ENCODE results near the gene RAB40B.

RAB40B gene

GRCh38 chr17:82653651-82654528, 44.6 kb downstream of the RAB40B start:
- Histone ChIP-seq H3K9me3 (ENCODE audit: low read length) (no peaks in the 10 kb centered on the region), H3K9ac (ENCODE audit: low read length) (no peak overlapping the region), H3K4me3 (ENCODE audit: low read depth in 1 of 2, low read length in 2 of 2) (no peak overlapping the region), H3K27me3 (ENCODE audit: control insufficient read depth in 1 of 2, insufficient read depth in 2 of 2, low read length in 2 of 2) (no peaks in the 10 kb centered on the region), H3K4me1 (ENCODE audit: insufficient read depth, low read length) (no peaks in the 10 kb centered on the region), H3K27ac (ENCODE audit: low read depth, low read length) (no peak overlapping the region), H3K36me3 (ENCODE audit: insufficient read depth, low read length) (peaks cover 4% of the 10 kb centered on the region)

GRCh38 chr17:82650723-82651122, 47.8 kb downstream of the RAB40B start:
- Histone ChIP-seq H3K9me3 (ENCODE audit: low read length) (no peaks in the 10 kb centered on the region), H3K36me3 (ENCODE audit: insufficient read depth, low read length) (no peaks in the 10 kb centered on the region), H3K9ac (ENCODE audit: low read length) (no peak overlapping the region), H3K27me3 (ENCODE audit: control insufficient read depth in 1 of 2, insufficient read depth in 2 of 2, low read length in 2 of 2) (no peaks in the 10 kb centered on the region), H3K4me1 (ENCODE audit: insufficient read depth, low read length) (peaks cover 7% of the 10 kb centered on the region), H3K4me3 (ENCODE audit: low read depth in 1 of 2, low read length in 2 of 2) (no peak overlapping the region), H3K27ac (ENCODE audit: low read depth, low read length) (no peak overlapping the region)

GRCh38 chr17:82649501-82650261, 48.8 kb downstream of the RAB40B start:
- Histone ChIP-seq H3K27me3 (ENCODE audit: control insufficient read depth in 1 of 2, insufficient read depth in 2 of 2, low read length in 2 of 2) (no peaks in the 10 kb centered on the region), H3K4me3 (ENCODE audit: low read depth in 1 of 2, low read length in 2 of 2) (no peak overlapping the region), H3K36me3 (ENCODE audit: insufficient read depth, low read length) (no peaks in the 10 kb centered on the region), H3K9me3 (ENCODE audit: low read length) (no peaks in the 10 kb centered on the region), H3K27ac (ENCODE audit: low read depth, low read length) (no peak overlapping the region), H3K4me1 (ENCODE audit: insufficient read depth, low read length) (peaks cover 7% of the 10 kb centered on the region), H3K9ac (ENCODE audit: low read length) (no peak overlapping the region)

GRCh38 chr17:82648742-82649331, 49.7 kb downstream of the RAB40B start:
- H3K9me3 ChIP-seq (ENCODE audit: low read length) = no peaks in the 10 kb centered on the region
- H3K4me3 ChIP-seq (ENCODE audit: low read depth in 1 of 2, low read length in 2 of 2) = peak overlapping the region in 1 of 2 donors; percentile 31
- H3K27ac ChIP-seq (ENCODE audit: low read depth, low read length) = peak overlapping the region; percentile 78
- H3K4me1 ChIP-seq (ENCODE audit: insufficient read depth, low read length) = peaks cover 7% of the 10 kb centered on the region
- no peak overlapping the region for H3K9ac ChIP-seq (ENCODE audit: low read length)
- no peaks in the 10 kb centered on the region for H3K27me3 ChIP-seq (ENCODE audit: control insufficient read depth in 1 of 2, insufficient read depth in 2 of 2, low read length in 2 of 2)
- peaks cover 7% of the 10 kb centered on the region for H3K36me3 ChIP-seq (ENCODE audit: insufficient read depth, low read length)

GRCh38 chr17:82648165-82648668, 50.3 kb downstream of the RAB40B start, which contains the start of gene WDR45B:
Gene WDR45B (minus strand): TSS chr17:82648444. CDS start chr17:82648340, 104 bp downstream.
- Histone ChIP-seq H3K27me3 (ENCODE audit: control insufficient read depth in 1 of 2, insufficient read depth in 2 of 2, low read length in 2 of 2) (no peaks in the 10 kb centered on the region), H3K9ac (ENCODE audit: low read length) (peak within 1 kb of the TSS; percentile 52), H3K36me3 (ENCODE audit: insufficient read depth, low read length) (peaks cover 13% of the 10 kb centered on the region), H3K4me3 (ENCODE audit: low read depth in 1 of 2, low read length in 2 of 2) (peak within 1 kb of the TSS; percentile 57 to 96), H3K9me3 (ENCODE audit: low read length) (no peaks in the 10 kb centered on the region), H3K27ac (ENCODE audit: low read depth, low read length) (peak within 1 kb of the TSS; percentile 96), H3K4me1 (ENCODE audit: insufficient read depth, low read length) (peaks cover 7% of the 10 kb centered on the region)

GRCh38 chr17:82647593-82648164, 50.8 kb downstream of the RAB40B start:
- peaks cover 14% of the 10 kb centered on the region for H3K36me3 ChIP-seq (ENCODE audit: insufficient read depth, low read length)
- H3K9me3 ChIP-seq (ENCODE audit: low read length) = no peaks in the 10 kb centered on the region
- no peaks in the 10 kb centered on the region for H3K27me3 ChIP-seq (ENCODE audit: control insufficient read depth in 1 of 2, insufficient read depth in 2 of 2, low read length in 2 of 2)
- H3K27ac ChIP-seq (ENCODE audit: low read depth, low read length) = peak overlapping the region; percentile 96
- H3K4me3 ChIP-seq (ENCODE audit: low read depth in 1 of 2, low read length in 2 of 2) = peak overlapping the region; percentile 57 to 96
- H3K4me1 ChIP-seq (ENCODE audit: insufficient read depth, low read length) = peaks cover 7% of the 10 kb centered on the region
- peak overlapping the region; percentile 52 for H3K9ac ChIP-seq (ENCODE audit: low read length)

- Histone ChIP-seq H3K9ac (ENCODE audit: low read length) (no peak overlapping the region), H3K4me3 (ENCODE audit: low read depth in 1 of 2, low read length in 2 of 2) (no peak overlapping the region), H3K27ac (ENCODE audit: low read depth, low read length) (no peak overlapping the region)
These were observed 53.0 kb downstream of the RAB40B start for GRCh38 chr17:82645516-82645915.

GRCh38 chr17:82644148-82644547, 54.4 kb downstream of the RAB40B start:
- Histone ChIP-seq H3K9me3 (ENCODE audit: low read length) (no peaks in the 10 kb centered on the region), H3K27ac (ENCODE audit: low read depth, low read length) (no peak overlapping the region), H3K9ac (ENCODE audit: low read length) (no peak overlapping the region), H3K4me1 (ENCODE audit: insufficient read depth, low read length) (peaks cover 7% of the 10 kb centered on the region), H3K27me3 (ENCODE audit: control insufficient read depth in 1 of 2, insufficient read depth in 2 of 2, low read length in 2 of 2) (no peaks in the 10 kb centered on the region), H3K36me3 (ENCODE audit: insufficient read depth, low read length) (peaks cover 39% of the 10 kb centered on the region), H3K4me3 (ENCODE audit: low read depth in 1 of 2, low read length in 2 of 2) (no peak overlapping the region)

More at GRCh38 chr17:82645516-82645915, 53.0 kb downstream of the RAB40B start:
- no peaks in the 10 kb centered on the region for H3K9me3 ChIP-seq (ENCODE audit: low read length)
- no peaks in the 10 kb centered on the region for H3K27me3 ChIP-seq (ENCODE audit: control insufficient read depth in 1 of 2, insufficient read depth in 2 of 2, low read length in 2 of 2)
- peaks cover 30% of the 10 kb centered on the region for H3K36me3 ChIP-seq (ENCODE audit: insufficient read depth, low read length)
- H3K4me1 ChIP-seq (ENCODE audit: insufficient read depth, low read length) = peaks cover 7% of the 10 kb centered on the region

GRCh38 chr17:82642022-82642421, 56.5 kb downstream of the RAB40B start:
- Histone ChIP-seq H3K9me3 (ENCODE audit: low read length) (no peaks in the 10 kb centered on the region), H3K36me3 (ENCODE audit: insufficient read depth, low read length) (peaks cover 40% of the 10 kb centered on the region), H3K27ac (ENCODE audit: low read depth, low read length) (no peak overlapping the region), H3K4me3 (ENCODE audit: low read depth in 1 of 2, low read length in 2 of 2) (no peak overlapping the region), H3K27me3 (ENCODE audit: control insufficient read depth in 1 of 2, insufficient read depth in 2 of 2, low read length in 2 of 2) (no peaks in the 10 kb centered on the region), H3K9ac (ENCODE audit: low read length) (no peak overlapping the region), H3K4me1 (ENCODE audit: insufficient read depth, low read length) (peaks cover 7% of the 10 kb centered on the region)

GRCh38 chr17:82640036-82640435, 58.5 kb downstream of the RAB40B start:
- no peak overlapping the region for H3K4me3 ChIP-seq (ENCODE audit: low read depth in 1 of 2, low read length in 2 of 2)

GRCh38 chr17:82639628-82640027, 58.9 kb downstream of the RAB40B start:
- Histone ChIP-seq H3K4me3 (ENCODE audit: low read depth in 1 of 2, low read length in 2 of 2) (no peak overlapping the region), H3K4me1 (ENCODE audit: insufficient read depth, low read length) (no peaks in the 10 kb centered on the region), H3K9me3 (ENCODE audit: low read length) (no peaks in the 10 kb centered on the region), H3K9ac (ENCODE audit: low read length) (no peak overlapping the region), H3K36me3 (ENCODE audit: insufficient read depth, low read length) (peaks cover 40% of the 10 kb centered on the region), H3K27me3 (ENCODE audit: control insufficient read depth in 1 of 2, insufficient read depth in 2 of 2, low read length in 2 of 2) (no peaks in the 10 kb centered on the region), H3K27ac (ENCODE audit: low read depth, low read length) (no peak overlapping the region)

More at GRCh38 chr17:82640036-82640435, 58.5 kb downstream of the RAB40B start:
- Histone ChIP-seq H3K9ac (ENCODE audit: low read length) (no peak overlapping the region), H3K36me3 (ENCODE audit: insufficient read depth, low read length) (peaks cover 40% of the 10 kb centered on the region), H3K9me3 (ENCODE audit: low read length) (no peaks in the 10 kb centered on the region), H3K4me1 (ENCODE audit: insufficient read depth, low read length) (no peaks in the 10 kb centered on the region), H3K27ac (ENCODE audit: low read depth, low read length) (no peak overlapping the region), H3K27me3 (ENCODE audit: control insufficient read depth in 1 of 2, insufficient read depth in 2 of 2, low read length in 2 of 2) (no peaks in the 10 kb centered on the region)

All from muscle layer of colon (tissue), 2 donors.